HG03135 (cell line): ENCODE results near the gene MTHFD2L.
"Not testable (repeated sequence)": the region's sequence is repeated elsewhere in the genome, so short reads cannot be mapped to it uniquely, and the experiment has no call there.

Source experiments
- ATAC-seq: cut with Tn5 transposase; IDR thresholded peaks from one replicate; pipeline ENCODE4 v1.9.1; 2021; ENCODE audit warnings: mild to moderate bottlenecking, moderate library complexity; ENCODE audit not compliant: unreplicated experiment

The MTHFD2L gene

GRCh38 chr4:74188912-74189311, 31.0 kb downstream of the MTHFD2L start:
- no peak for ATAC-seq

- ATAC-seq, result no peak
Measured at GRCh38 chr4:74189331-74190043, 31.6 kb downstream of the MTHFD2L start.

GRCh38 chr4:74190332-74190731, 32.4 kb downstream of the MTHFD2L start:
- ATAC-seq, result no peak

GRCh38 chr4:74190919-74191397, 33.0 kb downstream of the MTHFD2L start:
- no peak for ATAC-seq

GRCh38 chr4:74197080-74197479, 39.2 kb downstream of the MTHFD2L start:
- no peak for ATAC-seq

- ATAC-seq, result no peak
Measured at GRCh38 chr4:74202062-74202586, 44.2 kb downstream of the MTHFD2L start.

- ATAC-seq, result no peak
Measured at GRCh38 chr4:74203467-74203866, 45.5 kb downstream of the MTHFD2L start.

- ATAC-seq, result no peak
Measured at GRCh38 chr4:74205046-74205445, 47.1 kb downstream of the MTHFD2L start.

GRCh38 chr4:74205559-74205958, 47.6 kb downstream of the MTHFD2L start:
- ATAC-seq, result peak; percentile 17

- peak; percentile 91 for ATAC-seq
Measured at GRCh38 chr4:74206088-74206825, 48.3 kb downstream of the MTHFD2L start.

GRCh38 chr4:74214457-74215159, 56.7 kb downstream of the MTHFD2L start:
- not testable (repeated sequence) for ATAC-seq

- not testable (repeated sequence) for ATAC-seq
Measured at GRCh38 chr4:74215236-74215635, 57.3 kb downstream of the MTHFD2L start.

GRCh38 chr4:74217365-74217764, 59.4 kb downstream of the MTHFD2L start:
- ATAC-seq, result no peak

- ATAC-seq, result no peak
Measured at GRCh38 chr4:74218201-74218600, 60.3 kb downstream of the MTHFD2L start.

- no peak for ATAC-seq
Measured at GRCh38 chr4:74219240-74219639, 61.3 kb downstream of the MTHFD2L start.

GRCh38 chr4:74223098-74223497, 65.2 kb downstream of the MTHFD2L start:
- ATAC-seq, result no peak

GRCh38 chr4:74223801-74224200, 65.9 kb downstream of the MTHFD2L start:
- no peak for ATAC-seq

- peak; percentile 76 for ATAC-seq
Measured at GRCh38 chr4:74228691-74229640, 71.0 kb downstream of the MTHFD2L start.

GRCh38 chr4:74230902-74231499, 73.1 kb downstream of the MTHFD2L start:
- ATAC-seq, result no peak

- ATAC-seq, result peak; percentile 52
Measured at GRCh38 chr4:74235135-74235534, 77.2 kb downstream of the MTHFD2L start.
